GM19395 (cell line): ENCODE results near the gene NELL2.
A peak's percentile ranks its signal among the peaks of the same experiment; 100 is the strongest.
"Not testable (repeated sequence)": the region's sequence is repeated elsewhere in the genome, so short reads cannot be mapped to it uniquely, and the experiment has no call there.

ENCODE experiments used
- ATAC-seq: cut with Tn5 transposase; IDR thresholded peaks from one replicate; pipeline ENCODE4 v1.9.1; 2021; ENCODE audit warnings: mild to moderate bottlenecking, moderate library complexity; ENCODE audit not compliant: unreplicated experiment

The NELL2 gene

GRCh38 chr12:44779766-44780165 lies 96.3 kb downstream of the NELL2 start:
- no peak for ATAC-seq

GRCh38 chr12:44778863-44779262 lies 97.3 kb downstream of the NELL2 start:
- no peak for ATAC-seq

DNA sequence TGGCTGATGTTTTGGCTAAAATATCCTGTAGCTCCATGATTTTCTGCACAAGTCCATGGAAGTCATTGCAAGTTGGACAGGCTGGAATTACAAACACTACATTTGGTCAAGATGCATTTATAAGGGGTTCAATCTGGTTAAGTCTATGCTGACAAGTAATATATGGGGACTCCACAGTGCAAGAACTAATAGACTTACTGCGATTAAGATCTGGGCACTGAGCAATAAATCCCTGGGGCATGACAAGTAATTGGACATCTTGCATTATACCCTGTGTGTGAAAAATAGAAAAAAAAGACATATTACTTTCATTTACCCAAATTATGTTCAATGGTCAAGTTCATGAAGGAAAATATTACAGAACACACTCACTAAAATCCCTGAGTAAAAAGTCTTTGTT lies 99.1 kb downstream of the NELL2 start:
- no peak for ATAC-seq

DNA sequence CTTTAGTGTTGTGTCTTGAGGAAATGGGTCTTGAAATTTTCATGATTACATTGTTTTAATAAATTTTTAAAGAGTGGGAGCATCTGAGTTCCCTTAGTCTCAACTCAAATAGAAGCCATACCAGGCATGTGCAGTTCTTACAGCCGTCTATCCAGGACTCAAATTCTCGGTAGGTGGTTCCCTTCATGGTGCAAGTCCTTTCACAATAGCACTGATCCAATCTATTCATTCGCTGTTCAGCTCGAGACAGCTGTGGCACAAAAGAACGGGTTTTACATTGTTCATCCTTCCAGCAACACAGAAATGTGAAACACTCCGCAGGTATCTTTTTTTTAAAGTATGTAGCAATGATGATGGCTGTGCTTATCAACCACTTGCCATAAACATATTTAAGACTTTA lies 100.2 kb downstream of the NELL2 start:
- ATAC-seq: no peak

- ATAC-seq: peak; percentile 87
These were observed 101.2 kb downstream of the NELL2 start for GRCh38 chr12:44774815-44775411.

- ATAC-seq: no peak
These were observed 104.6 kb downstream of the NELL2 start for GRCh38 chr12:44771485-44772021.

DNA sequence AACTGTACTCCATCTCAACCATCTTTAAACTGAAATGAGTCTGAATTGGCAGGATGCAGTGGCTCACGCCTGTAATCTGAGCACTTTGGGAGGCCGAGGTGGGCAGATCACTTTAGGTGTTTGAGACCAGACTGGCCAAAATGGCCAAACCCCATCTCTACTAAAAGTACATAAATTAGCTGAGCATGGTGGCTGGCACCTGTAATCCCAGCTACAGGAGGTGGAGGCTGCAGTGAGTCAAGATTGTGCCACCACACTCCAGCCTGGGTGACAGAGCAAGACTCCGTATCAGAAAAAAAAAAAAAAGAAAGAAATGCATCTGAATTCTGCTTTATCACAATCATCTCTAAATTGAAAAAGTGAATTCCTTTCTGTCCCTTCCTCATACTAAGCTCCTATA lies 110.3 kb downstream of the NELL2 start:
- no peak for ATAC-seq

DNA sequence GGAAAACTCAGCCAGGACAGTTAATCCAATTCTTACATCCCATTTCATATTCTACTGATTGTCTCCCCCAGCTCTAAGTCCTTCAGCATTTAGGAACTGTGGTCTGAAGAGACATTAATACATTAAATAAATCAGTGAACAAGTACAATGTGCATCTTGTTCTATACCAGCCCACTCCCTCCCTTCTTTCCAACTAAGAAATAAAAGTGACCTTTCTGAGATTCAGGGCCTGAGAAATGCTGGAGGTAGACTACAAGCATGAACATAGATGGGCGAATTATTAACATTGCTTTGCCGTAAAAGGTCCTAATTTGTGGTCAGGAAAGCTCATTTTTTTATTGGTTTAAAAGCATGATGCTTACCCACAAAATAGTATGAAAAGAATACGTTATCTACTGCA lies 113.1 kb downstream of the NELL2 start:
- no peak for ATAC-seq

DNA sequence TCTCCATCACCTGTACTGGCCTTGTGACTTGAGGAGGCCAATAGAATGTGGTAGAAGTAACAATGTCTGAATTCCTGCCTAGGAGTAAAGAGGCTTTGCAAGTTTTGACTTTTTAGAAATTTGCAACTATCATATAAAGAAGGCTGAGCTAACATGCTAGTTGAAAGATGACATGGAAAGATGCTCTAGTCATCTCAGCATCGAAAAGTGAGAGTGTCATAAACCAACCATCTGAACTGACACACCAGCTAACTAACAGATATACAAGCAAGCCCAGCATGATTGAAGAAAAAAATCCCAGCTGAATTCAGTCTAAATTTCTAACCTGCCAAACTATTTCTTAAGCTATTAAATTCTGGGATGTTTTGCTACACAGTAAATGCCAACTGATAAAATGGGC lies 116.8 kb downstream of the NELL2 start:
- no peak for ATAC-seq

GRCh38 chr12:44750468-44750867 lies 125.6 kb downstream of the NELL2 start:
- ATAC-seq: no peak

DNA sequence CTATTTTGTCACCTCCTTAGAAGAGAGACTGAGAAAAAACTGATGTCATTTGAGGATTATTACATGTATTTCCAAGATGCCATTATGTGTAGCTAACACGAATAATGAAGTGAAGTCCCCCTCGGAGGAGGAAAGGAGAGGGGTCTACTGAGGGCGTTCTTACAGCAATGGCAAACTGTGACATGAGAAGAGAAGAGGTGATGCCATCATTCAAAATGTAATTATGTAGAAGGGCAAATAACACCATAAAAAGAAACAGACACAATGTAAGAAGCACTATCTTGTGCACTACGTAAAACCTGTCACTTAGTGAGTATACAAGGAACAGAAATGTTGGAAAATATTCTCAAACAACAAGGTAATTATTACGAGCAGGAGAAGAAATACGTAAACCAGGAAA lies 126.5 kb downstream of the NELL2 start:
- no peak for ATAC-seq

DNA sequence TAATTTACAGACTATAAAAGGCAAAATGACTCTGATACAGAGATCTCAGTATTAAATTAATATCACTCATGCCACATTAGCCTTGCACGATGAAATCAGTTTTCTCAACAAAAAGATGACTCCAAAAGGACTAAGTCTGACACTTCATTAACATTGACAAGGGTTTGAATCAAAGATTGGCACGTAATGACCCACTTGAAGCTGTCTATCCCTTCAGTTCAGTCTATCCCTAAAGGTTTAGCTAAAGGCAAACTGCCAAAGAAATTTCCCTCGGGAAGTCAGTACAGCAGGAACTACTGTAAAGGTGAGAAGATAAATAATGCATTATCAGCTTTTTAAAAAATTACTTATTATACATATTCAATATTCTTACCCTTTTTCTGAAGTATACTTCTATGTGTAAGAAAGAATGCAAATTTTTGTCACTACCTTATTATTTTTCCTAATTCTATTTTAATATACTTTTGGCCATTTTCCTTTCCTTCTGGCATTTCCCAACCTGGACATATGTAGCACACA lies 127.1 kb downstream of the NELL2 start:
- ATAC-seq: no peak

DNA sequence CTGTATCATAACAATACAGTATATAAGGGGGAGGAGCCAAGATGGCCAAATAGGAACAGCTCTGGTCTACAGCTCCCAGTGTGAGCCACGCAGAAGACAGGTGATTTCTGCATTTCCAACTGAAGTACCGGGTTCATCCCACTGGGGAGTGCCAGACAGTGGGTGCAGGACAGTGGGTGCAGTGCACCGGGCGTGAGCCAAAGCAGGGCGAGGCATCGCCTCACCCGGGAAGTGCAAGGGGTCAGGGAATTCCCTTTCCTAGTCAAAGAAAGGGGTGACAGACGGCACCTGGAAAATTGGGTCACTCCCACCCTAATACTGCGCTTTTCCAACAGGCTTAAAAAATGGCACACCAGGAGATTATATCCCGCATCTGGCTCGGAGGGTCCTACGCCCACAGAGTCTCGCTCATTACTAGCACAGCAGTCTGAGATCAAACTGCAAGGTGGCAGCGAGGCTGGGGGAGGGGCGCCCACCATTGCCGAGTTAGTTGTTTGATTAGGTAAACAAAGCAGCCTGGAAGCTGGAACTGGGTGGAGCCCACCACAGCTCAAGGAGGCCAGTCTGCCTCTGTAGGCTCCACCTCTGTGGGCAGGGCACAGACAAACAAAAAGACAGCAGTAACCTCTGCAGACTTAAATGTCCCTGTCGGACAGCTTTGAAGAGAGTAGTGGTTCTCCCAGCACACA lies 134.7 kb downstream of the NELL2 start:
- not testable (repeated sequence) for ATAC-seq

- no peak for ATAC-seq
These were observed 138.1 kb downstream of the NELL2 start for GRCh38 chr12:44738051-44738450.

- no peak for ATAC-seq
These were observed 147.5 kb downstream of the NELL2 start for GRCh38 chr12:44728566-44728965.

GRCh38 chr12:44720265-44720664 lies 155.8 kb downstream of the NELL2 start:
- ATAC-seq: no peak

GRCh38 chr12:44717612-44718011 lies 158.5 kb downstream of the NELL2 start:
- ATAC-seq: no peak

DNA sequence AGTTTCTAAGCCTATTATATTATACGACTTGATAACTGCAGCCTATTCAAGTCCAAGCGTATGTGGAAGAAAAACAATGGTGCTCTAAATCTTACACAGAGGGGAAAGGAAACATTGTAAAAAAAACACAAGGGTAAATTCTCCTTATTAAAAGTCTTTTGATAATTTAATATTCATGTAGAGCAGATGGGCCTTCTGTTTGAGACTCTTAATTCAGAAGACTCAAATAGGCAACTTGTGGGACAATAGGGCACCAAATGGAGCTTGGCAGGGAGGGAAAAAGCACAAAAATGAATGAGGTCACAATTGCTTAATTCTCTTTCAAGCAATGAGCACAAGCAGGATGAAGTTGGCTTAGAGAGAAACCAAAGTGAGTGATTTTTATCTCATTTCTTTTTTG lies 159.4 kb downstream of the NELL2 start:
- ATAC-seq: no peak

DNA sequence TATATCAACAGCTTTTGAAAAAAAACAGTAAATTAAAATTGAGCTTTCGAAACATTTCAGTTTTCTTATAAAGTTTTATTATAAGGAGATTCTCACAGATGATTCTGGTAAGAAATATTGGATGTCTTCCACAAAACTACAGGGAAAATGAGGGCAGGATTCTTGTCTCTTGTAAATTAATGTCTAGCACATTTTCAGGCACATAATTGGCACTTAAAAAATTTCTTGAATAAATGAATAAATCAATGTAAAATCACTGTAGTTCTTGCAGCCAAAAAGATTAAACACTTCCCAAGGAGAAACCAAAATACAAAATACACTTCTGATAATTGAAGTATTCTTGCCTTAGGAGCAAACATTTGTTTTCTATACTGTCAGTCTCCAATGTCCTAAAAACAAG lies 164.4 kb downstream of the NELL2 start:
- no peak for ATAC-seq

GRCh38 chr12:44709166-44709565 lies 166.9 kb downstream of the NELL2 start:
- no peak for ATAC-seq

- ATAC-seq: no peak
These were observed 167.9 kb downstream of the NELL2 start for GRCh38 chr12:44708218-44708617.

DNA sequence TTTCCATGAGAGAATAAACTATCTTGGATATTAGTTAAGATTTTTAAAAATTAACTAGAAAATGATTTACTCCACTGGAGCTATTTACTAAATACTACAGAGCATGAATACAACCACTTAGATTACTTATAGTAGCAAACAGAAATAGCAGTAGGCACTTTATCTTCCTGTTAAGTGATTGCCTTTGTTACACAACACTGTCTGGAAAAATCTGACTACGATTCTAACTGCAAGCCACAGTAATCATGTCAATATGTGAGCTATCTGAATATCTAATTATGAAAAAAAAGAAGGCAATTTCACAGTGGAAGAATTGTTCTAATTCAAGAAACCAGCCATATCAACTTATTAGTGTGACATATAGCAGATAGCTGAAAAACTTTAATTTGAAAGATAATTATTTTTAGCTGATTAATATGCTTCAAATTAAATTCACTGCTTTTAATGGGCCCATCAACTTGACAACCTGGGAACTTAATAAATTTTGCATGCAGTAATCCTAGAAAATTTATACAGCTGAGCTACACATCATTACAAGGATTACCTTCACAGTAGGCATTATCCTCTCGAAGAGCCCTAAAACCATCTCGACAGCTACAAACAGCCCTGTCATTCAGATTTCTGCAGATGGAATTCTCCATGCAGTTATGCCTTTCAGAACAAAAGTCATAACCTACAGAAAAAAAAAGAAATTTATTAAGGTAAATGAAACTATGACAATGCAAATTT lies 172.8 kb downstream of the NELL2 start:
- no peak for ATAC-seq
